ENCODE results near the gene ARID1A. TPM values are rescaled to one million over a fixed set of nuclear protein-coding genes. Genes with fewer than 3 reads are reported as not detected.
"Not testable (repeated sequence)": the region's sequence is repeated elsewhere in the genome, so short reads cannot be mapped to it uniquely, and the experiment has no call there.

Gene ARID1A
- total and polyA plus RNA-seq, 8 donors, result 9.9 to 74.2 (median 45.3) TPM

DNA sequence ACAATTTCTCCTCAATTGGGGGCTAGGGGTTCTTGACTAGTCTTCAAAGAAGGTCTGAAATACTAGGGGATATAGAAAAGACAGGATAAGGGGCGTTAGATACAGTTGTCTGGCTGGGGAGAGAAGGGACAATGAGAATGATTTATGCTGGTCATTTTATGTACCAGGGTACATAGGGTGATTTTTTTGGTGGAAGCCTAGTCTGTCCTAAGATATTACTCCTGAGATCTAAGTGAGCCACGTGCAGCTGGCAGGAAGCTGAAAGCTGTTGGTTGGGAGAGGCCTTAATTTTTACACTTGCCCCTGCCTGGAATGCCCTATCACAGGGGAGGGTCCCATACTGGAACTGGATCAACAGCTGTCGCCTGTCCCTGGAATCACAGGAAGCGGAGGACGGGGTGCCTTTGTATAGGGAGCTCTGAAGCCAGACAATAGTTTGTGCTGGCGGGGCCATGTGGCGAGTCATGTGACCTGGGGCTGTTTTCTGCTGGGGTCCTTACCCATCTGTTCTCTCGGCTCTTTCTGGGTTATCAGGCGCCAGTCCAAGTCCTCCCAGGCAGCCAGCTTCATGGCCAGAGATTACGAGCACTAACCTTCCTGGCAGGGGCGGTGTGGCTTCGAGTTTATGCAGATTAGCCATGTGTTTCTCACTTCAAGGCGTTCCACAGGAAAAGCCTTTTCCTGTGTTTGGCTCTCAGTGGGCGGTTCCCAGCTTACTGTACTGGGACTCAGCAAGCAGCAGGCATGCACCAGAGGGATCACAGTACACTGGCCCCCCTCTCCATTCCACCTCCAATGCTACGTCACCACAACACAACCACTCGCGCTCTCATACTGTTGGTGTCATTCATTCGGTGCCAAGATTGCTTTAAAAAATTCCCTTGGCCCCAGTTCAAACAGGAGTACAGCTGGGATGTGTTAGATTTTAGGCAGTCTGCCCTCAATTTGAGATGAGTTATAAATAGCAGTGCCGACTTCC is 27.5 kb downstream of the ARID1A start:
- no peaks in the 10 kb centered on the region for H3K9me3 ChIP-seq
- peak; percentile 89 to 96 for DNase-seq
- intact Hi-C loops (cut with DNase I; ENCODE audit: low total_unique reads), result no loop called here
- H3K27me3 ChIP-seq, result no peaks in the 10 kb centered on the region
- peak overlapping the region; percentile 69 to 83 (median 81) for H3K27ac ChIP-seq
- H3K4me1 ChIP-seq, result peaks cover 85 to 100% (median 96%) of the 10 kb centered on the region in 4 donors
- peaks cover 0 to 5% (median 0%) of the 10 kb centered on the region in 4 donors for H3K36me3 ChIP-seq
- TF ChIP-seq, protein P1, sequence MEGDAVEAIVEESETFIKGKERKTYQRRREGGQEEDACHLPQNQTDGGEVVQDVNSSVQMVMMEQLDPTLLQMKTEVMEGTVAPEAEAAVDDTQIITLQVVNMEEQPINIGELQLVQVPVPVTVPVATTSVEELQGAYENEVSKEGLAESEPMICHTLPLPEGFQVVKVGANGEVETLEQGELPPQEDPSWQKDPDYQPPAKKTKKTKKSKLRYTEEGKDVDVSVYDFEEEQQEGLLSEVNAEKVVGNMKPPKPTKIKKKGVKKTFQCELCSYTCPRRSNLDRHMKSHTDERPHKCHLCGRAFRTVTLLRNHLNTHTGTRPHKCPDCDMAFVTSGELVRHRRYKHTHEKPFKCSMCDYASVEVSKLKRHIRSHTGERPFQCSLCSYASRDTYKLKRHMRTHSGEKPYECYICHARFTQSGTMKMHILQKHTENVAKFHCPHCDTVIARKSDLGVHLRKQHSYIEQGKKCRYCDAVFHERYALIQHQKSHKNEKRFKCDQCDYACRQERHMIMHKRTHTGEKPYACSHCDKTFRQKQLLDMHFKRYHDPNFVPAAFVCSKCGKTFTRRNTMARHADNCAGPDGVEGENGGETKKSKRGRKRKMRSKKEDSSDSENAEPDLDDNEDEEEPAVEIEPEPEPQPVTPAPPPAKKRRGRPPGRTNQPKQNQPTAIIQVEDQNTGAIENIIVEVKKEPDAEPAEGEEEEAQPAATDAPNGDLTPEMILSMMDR (IDR thresholded peaks at IDR 0.05), result no peak
- TF ChIP-seq POLR2AphosphoS5 (IDR thresholded peaks at IDR 0.05) (peak; percentile 65 to 91 (median 86)), EP300 (IDR thresholded peaks at IDR 0.05) (peak; percentile 31), POLR2A (IDR thresholded peaks at IDR 0.05) (no peak)
- 5 to 8% (median 7%) methylated on average over 18 to 19 of the region's 19 CpGs for WGBS, 5 donors
- H3K4me3 ChIP-seq, result peak overlapping the region in 1 of 4 donors; percentile 28

DNA sequence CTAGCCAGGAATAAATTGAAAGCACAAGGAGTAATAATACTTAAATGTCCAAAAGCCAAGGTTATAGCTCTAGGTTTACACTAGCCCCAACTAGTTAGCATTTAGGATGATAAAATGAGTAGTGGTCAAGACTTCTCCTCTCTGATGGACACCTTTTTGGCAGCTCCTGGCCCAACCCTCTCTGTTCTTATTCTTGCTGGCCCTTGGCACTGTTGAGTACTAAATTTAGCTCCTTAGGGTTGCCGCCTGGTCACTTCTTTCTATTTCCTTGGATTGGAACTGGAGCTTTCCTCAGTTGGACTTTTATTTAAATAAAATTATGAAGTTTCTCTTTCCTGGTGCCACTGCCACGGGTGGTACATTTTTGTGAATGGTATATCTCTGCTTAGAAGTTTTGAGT is 28.3 kb downstream of the ARID1A start:
- Histone ChIP-seq H3K4me1 (peaks cover 78 to 100% (median 94%) of the 10 kb centered on the region in 4 donors), H3K36me3 (peaks cover 0 to 5% (median under 1%) of the 10 kb centered on the region in 4 donors), H3K9me3 (no peaks in the 10 kb centered on the region), H3K27ac (peak overlapping the region in 4 of 5 donors; percentile 69 to 83 (median 82)), H3K27me3 (no peaks in the 10 kb centered on the region), H3K4me3 (no peak overlapping the region)
- intact Hi-C loops (cut with DNase I; ENCODE audit: low total_unique reads), result no loop called here
- TF ChIP-seq POLR2A (IDR thresholded peaks at IDR 0.05), result no peak
- no peak for TF ChIP-seq POLR2AphosphoS5 (IDR thresholded peaks at IDR 0.05)
- no peak for TF ChIP-seq EP300 (IDR thresholded peaks at IDR 0.05)
- TF ChIP-seq, protein P1 (IDR thresholded peaks at IDR 0.05), result no peak
- WGBS, 5 donors, result 11 to 31% (median 17%) methylated on average over 2 of the region's 2 CpGs
- peak in 1 of 2 donors; percentile 24 for DNase-seq

DNA sequence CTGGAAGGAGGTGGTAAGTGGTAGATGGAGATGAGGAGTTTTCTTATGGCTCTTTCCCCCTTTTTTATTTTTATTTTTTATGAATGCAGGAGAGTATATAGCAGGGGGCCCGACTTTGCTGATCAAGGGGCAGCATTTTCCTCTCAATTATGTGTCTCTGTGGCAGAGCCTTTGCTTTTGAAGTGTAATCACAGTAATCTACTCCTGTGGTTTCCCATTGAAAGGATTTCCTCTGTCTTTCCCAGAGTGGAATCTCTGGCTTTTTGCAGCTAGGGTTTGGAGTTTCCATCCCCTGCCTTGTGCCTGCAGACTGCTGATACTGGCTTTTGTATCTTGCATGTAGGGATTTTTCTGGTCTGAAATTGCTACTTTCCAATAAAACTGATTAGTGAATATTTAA is 29.1 kb downstream of the ARID1A start:
- Histone ChIP-seq H3K27ac (peak overlapping the region in 1 of 5 donors; percentile 82), H3K4me1 (peaks cover 74 to 100% (median 90%) of the 10 kb centered on the region in 4 donors), H3K36me3 (peaks cover 4 to 9% (median 8%) of the 10 kb centered on the region in 4 donors), H3K4me3 (no peak overlapping the region), H3K27me3 (no peaks in the 10 kb centered on the region), H3K9me3 (no peaks in the 10 kb centered on the region)
- no peak for DNase-seq
- TF ChIP-seq EP300 (IDR thresholded peaks at IDR 0.05), result no peak
- TF ChIP-seq, protein P1 (IDR thresholded peaks at IDR 0.05), result no peak
- TF ChIP-seq POLR2A (IDR thresholded peaks at IDR 0.05), result no peak
- no peak for TF ChIP-seq POLR2AphosphoS5 (IDR thresholded peaks at IDR 0.05)
- intact Hi-C loops (cut with DNase I; ENCODE audit: low total_unique reads), result no loop called here
- WGBS, 5 donors, result 15 to 38% (median 23%) methylated on average over 1 of the region's 1 CpG

DNA sequence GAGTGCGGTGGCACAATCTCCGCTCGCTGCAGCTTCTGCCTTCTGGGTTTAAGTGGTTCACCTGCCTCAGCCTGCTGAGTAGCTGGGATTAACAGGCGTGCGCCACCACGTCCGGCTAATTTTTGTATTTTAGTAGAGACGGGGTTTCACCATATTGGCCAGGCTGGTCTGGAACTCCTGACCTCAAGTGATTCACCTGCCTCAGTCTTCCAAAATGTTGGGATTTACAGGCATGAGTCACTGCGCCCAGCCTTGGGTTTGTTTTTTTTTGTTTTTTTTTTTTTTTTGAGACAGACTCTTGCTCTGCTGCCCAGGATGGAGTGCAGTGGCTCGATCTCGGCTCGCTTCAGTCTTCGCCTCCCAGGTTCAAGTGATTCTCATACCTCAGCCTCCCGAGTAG is 30.1 kb downstream of the ARID1A start:
- peaks cover 69 to 96% (median 84%) of the 10 kb centered on the region in 4 donors for H3K4me1 ChIP-seq
- WGBS, 5 donors, result 88 to 94% (median 89%) methylated on average over 14 of the region's 14 CpGs
- peaks cover 8 to 19% (median 16%) of the 10 kb centered on the region in 4 donors for H3K36me3 ChIP-seq
- H3K9me3 ChIP-seq; DNase-seq; H3K27me3 ChIP-seq; intact Hi-C loops (cut with DNase I; ENCODE audit: low total_unique reads); H3K4me3 ChIP-seq: not testable (repeated sequence)
- H3K27ac ChIP-seq, result peak overlapping the region in 1 of 5 donors; percentile 20

Data from stomach (tissue), 9 donors.